HG03196 (cell line): ENCODE measurements around the gene AVEN.
"Not testable (repeated sequence)": the region's sequence is repeated elsewhere in the genome, so short reads cannot be mapped to it uniquely, and the experiment has no call there.

Experiments
- ATAC-seq: cut with Tn5 transposase; IDR thresholded peaks from one replicate; pipeline ENCODE4 v1.9.1; 2021; ENCODE audit not compliant: unreplicated experiment

Gene AVEN

DNA sequence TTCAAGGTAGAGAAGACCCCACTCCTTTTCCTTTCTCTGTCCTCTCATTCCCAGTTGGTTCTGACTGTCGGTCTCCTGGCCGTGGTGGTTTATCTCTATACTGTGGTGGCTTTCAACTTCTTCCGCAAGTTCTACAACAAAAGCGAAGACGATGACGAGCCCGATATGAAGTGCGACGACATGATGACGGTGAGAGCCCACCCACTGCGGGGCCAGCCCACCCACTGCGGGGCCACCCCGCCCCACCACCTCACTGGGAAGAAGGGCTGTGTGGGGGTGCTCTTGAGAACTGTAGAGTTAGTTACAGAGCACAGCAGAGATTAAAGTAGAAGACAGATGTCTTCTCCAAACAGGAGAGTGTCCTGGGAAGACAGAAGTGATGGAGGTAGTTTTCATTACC, 181.3 kb downstream of the AVEN start:
- no peak for ATAC-seq

DNA sequence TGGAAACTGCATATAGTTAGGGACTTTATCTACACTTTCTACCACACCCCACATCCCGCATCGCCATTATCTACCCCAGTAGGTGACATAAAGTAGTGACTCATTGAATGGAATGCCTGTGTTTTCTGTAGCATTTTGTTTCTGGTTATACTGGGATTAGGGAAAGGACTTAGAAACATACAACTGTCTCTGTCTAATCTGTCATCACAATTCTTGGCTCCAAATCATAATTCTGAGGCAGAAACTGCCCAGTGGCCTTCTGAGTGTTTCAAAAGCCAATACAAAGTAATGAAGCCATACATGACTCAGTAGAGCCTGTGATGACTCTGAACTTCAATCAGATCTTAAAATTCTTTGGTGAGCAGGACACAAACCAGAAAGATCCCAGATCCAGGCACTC, 186.4 kb downstream of the AVEN start:
- no peak for ATAC-seq

DNA sequence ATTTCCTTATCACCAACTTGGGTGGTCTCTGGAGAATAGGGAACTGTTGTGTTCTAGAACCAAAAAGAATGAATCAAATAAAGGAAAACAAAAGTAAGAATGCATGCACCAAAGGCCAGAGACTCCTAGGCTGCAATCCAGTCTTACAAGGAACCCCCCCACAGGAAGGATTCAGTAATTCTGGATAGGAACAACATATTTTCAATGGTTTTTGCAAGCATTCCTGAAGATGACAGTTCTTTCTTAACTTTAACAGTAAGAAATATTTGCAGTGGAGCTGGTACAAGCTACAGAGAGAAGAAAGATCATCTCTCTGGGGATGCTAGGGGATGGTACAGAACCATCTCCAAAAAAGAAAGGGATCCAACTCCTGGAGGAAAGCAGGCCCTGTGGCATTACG, 186.9 kb downstream of the AVEN start:
- no peak for ATAC-seq

DNA sequence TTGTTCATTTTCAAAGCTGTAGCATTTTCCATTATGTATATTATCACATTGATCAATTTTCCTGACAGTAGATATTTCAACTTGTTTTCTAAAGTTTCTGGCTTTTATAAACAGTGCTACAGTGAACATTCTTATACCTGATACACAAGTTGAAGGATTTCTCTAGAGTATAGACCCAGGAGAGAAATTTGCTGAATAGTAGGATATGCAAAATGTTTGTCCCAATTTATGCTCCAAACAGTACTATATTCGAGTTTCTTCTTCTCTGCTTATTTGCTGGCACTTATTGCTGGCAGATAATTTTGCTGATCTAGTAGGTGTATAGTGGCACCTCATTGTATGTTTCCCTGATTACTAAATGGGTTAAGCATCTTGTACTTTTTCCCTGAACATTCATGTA, 187.9 kb downstream of the AVEN start:
- no peak for ATAC-seq

DNA sequence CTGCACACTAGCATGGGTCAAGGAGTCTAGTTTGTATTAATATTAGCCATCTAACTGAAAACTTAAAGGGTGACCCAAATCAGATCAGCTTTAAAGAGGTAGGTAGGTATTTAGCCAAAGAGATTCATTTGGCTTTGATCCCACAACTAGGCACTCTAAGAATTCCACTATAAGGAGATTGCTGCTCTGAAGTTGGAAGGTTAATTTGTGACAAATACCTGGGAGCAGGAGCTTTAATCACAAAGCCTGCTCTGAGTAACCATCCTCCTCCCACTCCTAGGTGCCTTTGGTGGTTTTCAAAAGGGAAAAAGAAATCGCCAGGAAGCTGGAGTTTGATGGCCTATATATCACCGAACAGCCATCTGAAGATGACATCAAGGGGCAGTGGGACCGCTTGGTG, 191.0 kb downstream of the AVEN start:
- ATAC-seq: no peak

DNA sequence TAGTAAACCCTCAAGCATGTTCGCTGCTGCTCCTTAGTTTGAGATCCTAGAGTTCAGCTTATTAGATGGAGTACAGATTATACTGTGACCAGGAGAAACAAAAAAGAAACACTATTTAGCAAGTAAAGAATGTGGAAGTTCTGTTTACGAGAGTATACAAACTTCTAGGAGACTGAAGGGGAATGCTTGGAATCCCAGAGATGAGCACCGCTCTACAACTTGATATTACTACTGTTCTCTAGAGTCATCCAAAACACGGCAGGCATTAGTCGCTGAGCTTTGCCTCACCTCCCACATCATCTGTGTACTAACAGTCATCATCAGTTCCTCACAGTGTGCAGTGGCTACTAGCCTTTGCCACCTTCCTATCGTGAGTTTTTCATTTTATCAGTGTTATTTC, 192.1 kb downstream of the AVEN start:
- no peak for ATAC-seq

DNA sequence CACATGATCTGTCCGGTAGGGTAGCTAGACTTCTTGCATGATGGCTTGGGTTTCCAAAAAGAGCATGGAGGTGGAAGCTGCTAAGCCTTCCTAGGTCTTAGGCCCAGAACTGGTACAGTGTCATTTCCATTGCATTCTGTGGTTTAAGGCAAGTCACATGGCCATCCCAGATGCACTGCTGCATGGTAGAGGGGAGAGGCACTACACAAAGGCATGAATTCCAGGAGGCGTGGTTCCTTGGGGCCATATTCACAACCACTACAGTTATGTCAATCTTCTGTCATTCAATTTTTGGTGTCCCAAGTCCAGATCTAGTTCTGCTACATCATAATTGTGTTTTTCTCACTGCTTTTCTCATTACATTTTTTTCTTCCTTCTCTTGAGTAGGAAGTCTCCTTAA, 192.9 kb downstream of the AVEN start:
- no peak for ATAC-seq

DNA sequence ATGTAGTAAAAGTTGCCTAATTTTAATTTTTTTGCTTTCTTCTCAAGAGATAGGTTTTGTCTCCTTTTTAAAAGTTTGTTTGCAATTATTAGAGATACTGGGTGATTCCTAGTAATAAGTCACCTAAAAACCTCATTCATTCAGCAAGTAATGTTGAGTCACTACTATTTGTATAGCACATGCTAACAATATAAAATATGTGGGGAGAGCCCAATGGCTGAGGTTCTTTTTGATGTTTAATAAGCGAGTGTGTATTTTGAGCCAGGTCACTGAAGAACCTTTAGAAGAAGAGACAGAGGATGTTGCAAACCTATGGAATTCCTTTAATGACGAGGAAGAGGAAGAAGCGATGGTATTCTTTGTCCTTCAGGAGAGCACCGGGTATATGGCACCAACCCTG, 194.4 kb downstream of the AVEN start:
- no peak for ATAC-seq

DNA sequence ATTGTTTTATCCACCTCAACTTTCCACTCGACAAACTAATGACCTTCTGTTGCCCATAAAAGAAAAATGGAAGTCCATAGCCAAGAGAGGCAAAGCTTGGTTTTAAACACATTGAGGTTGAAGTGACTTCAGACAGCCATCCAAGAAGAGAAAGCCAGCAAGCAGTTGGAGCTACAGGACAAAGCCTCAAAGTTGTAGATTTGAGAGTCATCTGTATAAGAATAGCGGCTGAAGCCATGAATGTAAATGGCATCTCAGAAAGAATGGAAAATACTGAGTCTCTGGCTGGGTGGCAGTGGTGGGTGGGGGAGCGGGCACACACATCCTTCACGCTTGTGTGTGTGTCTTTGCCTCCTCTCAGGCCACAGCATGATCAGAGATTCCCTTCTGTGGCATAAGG, 194.8 kb downstream of the AVEN start:
- ATAC-seq: no peak

DNA sequence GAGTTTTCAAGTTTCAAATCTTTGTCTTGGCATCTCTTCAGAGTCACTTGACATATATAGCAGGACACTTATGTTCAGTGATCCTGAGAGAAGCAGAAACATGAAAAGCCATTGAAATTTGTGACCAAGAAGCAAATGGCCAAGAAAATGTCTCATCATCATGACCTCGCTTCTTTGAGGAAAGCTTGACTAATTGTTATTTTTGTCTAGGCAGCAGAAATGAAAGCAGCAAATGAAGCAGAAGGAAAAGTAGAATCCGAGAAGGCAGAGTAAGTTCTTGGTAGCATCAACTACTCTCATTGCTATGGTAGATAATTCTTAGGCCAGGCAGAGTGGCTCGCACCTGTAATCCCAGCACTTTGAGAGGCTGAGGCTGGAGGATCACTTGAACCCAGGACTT, 198.4 kb downstream of the AVEN start:
- ATAC-seq: no peak

DNA sequence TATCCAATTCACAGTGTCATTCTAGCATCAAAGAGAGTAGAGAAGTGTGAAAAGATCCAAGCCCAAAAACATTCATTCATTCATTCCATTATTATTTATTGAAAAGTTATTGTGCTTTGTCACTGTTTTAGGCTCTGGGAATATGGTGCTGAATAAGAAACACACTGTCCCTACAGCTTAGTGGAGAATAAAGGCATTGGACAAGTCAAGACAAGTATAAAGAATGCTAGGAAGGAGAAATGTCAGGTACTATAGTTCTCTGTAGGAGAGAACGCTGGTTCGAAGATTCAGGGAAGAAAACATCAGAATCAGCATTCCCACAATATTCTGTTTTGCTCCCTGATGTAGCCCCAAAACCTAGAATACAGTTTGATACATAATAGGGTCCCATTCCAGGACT, 199.5 kb downstream of the AVEN start:
- no peak for ATAC-seq

DNA sequence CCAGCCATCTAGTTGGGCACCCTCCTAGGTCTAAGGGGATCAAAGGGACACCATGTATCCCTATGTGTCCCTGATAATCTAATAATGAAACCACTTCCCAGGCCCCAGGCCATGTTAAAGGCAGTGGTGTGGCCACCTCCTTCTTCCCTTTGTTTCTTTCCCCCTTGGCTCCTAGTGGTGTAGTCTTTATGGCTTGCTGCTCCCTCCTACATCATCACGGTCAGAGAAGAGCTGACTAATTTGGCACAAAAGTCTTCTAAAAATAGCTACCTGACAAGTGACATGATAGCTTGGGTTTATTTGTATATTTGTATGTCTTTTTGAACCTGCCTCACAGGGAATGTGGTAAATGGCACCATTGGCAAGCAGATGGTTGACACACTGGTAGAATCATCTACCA, 201.7 kb downstream of the AVEN start:
- ATAC-seq: no peak

DNA sequence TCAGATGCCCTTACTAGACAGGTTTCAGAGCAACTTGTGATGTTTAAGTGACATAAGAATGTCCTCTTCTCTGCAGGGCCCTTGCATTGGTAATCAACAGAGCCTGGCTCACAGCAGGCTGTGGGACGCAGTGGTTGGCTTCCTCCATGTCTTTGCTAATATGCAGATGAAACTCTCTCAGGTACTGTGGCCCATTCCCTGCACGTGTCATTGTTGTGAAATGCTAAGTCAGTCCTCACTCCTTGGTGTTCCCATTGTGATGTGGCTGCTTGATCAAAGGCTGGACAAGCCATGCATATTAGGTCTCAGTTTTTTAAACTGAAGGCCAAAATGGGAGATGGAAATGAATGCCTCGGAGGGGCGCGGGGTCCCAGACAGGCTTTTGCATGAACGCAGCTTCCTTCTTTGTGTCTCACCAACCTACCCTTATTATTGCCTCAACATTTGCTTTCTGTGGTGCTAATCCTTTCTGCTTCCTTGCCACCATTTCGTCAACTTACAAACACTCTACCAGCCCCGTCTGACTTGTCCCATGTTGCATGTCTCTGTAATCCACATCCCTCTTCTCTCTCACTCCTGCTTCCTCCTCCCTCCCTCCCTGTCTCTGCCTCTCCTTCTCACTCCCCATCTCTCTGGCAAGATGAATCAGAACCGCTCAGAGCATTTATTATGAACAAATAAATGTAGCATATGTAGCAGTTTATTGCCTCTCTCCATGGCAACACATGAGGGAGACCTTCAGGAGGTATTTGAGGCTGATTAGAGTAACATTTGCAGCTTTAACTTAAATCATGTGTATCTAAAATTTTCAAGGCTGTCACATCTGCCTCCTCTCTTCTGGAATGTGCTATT, 203.9 kb downstream of the AVEN start:
- no peak for ATAC-seq

DNA sequence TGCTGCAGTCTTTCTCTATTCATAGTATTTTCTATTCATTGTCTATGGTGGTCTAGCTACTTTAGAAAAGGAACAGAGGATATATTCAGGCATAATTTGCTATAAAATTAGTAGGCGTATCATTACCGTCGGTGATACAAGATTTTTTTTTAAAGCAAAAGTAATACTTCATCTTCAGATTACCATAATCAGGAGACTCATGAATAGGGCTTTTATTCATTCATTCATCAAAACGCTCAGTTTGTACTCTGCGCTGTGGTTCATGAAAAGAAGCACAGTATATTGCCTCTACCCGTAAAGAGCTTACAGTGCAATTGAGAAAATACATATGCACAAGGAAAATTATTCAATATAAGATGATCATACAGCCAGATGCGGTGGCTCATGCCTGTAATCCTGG, 207.4 kb downstream of the AVEN start:
- no peak for ATAC-seq

DNA sequence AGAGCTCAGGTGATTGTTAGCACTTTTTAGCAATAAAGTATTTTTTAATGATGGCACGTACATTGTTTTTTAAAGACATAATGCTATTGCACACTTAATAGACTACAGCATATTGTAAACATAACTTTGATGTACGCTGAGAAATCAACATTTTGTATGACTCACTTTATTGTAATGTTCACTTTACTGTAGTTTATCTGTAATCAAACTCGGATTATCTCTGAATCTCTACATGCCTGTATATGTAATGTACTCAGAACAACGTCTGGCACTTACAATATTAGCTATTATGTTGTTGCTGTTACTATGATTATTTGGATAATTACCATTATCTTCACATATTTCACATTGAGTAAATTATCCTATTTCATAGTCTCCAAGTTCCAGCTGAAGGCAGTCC, 208.7 kb downstream of the AVEN start:
- ATAC-seq: no peak

DNA sequence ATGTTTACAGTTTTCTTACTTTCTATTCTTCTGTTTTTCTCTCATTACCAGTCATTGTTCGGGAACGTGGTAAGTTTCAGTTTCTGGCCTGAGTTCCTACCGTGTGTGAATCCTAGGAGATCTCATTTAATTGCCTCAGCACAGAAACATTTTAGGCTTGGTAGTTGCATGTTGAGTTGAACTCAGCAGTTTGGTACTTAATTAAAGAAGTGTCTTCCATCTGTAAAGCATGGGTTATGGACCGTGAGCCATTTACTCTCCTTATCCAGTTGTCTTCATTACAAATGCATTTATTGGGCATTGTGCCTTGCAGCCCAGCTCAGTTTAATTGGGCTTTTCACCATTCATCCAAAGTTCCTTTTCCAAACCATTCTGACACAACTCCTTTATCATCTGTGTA, 212.8 kb downstream of the AVEN start:
- ATAC-seq: no peak

DNA sequence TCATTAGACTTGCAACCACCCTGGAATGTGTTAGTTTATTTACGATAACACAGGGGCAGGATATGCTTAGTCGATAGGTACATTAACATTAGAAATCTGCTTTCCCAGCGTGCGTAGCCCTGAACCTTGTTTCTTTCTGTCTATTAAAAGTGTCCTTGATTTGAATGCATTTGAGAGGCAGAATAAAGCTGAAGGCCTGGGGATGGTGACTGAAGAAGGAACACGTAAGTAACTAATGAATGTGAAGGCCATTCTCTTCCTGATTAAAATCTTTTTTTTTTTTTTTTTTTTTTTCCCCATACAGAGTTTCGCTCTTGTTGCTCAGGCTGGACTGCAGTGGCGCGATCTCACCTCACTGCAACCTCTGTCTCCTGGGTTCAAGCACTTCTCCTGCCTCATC, 213.6 kb downstream of the AVEN start:
- ATAC-seq: no peak

DNA sequence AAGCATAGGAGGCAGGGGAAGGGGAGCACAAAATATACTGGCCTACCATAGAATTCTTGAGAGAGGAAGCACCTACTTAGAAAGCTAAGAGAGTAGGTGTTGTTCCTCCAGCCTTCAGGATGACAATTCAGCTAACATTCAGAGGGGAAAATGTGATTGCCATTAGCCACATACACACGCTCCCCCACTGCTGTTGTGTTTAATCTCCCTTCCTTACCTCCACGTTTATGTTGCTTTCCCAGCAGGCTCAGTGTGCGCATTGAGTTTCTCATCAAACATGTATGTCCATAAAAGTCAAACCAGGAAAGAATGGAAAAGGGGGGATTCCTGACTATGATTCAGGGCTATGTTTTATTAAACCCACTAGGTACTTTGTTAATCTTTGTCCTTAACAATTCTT, 215.9 kb downstream of the AVEN start:
- ATAC-seq: no peak

DNA sequence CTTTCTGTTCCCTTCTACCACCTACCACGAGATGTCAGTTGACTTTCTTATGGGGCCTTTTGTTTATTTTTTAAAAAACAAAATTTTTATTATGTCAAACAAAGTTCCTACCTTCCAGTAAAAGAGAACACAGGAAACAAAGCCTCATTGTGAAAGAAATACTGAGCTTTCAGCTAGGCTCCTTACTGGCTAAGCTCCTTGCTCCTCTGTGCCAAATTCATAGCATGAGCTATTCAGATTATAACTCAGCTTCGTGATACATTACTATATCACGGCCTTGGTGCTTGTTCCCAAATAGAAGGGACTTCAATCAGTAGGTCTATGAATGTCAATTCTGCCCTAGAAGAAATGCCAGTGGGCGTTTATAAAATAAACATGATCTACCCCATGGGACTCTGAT, 216.5 kb downstream of the AVEN start:
- no peak for ATAC-seq

DNA sequence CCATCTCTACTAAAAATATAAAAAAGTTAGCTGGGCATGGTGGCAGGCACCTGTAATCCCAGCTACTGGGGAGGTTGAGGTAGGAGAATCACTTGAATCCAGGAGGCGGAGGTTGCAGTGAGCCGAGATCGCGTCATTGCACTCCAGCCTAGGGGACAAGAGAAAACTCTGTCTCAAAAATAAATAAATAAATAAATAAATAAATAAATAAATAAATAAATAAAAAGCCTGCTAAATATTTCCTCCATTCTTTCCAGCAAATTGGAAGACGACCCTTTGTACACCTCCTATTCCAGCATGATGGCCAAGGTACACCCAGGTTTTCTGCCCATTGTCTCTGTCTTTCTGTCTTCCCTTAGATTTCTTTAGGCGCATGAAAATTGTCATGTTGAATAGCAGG, 219.5 kb downstream of the AVEN start:
- ATAC-seq: not testable (repeated sequence)
